ENCODE results near the gene LEFTY2.

GRCh38 chr1:225987491-225988316 is 46.7 kb upstream of the LEFTY2 start:
- peak; percentile 78 for TF ChIP-seq CTCF (IDR thresholded peaks at IDR 0.05; ENCODE audit: poor library complexity, severe bottlenecking)
- peak; percentile 74 for TF ChIP-seq RAD21 (conservative IDR thresholded peaks at IDR 0.05)
- no peak for TF ChIP-seq MXI1 (conservative IDR thresholded peaks at IDR 0.05; ENCODE audit: poor library complexity, severe bottlenecking)
- TF ChIP-seq POLR2AphosphoS5 (IDR thresholded peaks at IDR 0.05), result no peak
- TF ChIP-seq EP300 (conservative IDR thresholded peaks at IDR 0.05; ENCODE audit: poor library complexity, severe bottlenecking), result no peak
- no peak for TF ChIP-seq TAF1 (IDR thresholded peaks at IDR 0.05; ENCODE audit: low read depth)

Data from neural cell (in vitro differentiated cells).